SH-SY5Y (cell line): ENCODE results near the gene ATP1B1.

ENCODE experiments used
- GATA2 ChIP-seq: IDR thresholded peaks from 2 replicates; pipeline ENCODE4 v1.6.1; 2011; ENCODE audit warnings: mild to moderate bottlenecking, low read depth, low read length
- GATA3 ChIP-seq: IDR thresholded peaks from 2 replicates; pipeline ENCODE4 v1.6.1; 2011; ENCODE audit warnings: low read depth, mild to moderate bottlenecking, low read length, moderate library complexity

ATP1B1 gene

GRCh38 chr1:169155675-169156074 is 49.2 kb downstream of the ATP1B1 start:
- TF ChIP-seq GATA3 (no peak), GATA2 (no peak)

- TF ChIP-seq GATA2, result no peak
- no peak for TF ChIP-seq GATA3
Observed at GRCh38 chr1:169156580-169156979, 50.1 kb downstream of the ATP1B1 start.

DNA sequence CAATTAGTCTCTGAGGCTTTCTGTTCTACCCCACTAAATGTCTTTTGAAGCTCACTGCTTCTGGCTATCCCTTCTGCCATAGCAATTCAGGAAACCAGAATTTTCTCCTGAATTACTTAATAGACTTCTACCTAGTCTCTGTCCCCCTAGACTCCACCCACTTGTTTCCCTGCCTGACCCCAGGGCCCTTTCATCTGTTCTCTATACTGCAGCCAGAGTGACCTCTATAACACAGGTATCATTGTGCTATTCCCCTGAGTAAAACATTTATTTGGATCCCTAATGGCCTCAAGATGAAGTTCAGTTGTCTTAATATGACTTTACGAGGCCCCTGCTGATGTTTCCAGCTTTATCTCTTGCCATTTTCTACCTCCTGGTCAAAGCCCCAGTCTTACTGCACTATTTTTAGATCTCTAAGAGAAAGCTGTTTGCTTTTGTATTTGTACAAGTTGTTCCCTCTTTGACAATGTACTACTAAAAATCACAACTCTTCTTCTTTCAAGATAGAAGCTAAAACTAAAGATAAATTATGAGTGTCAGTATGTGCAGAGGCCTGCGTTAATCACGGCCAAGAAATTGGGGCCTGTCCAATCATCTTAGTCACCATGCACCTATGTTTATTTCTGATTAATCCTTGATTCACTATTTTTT is 54.5 kb downstream of the ATP1B1 start:
- TF ChIP-seq GATA2 (no peak), GATA3 (no peak)

- TF ChIP-seq GATA2 (no peak), GATA3 (no peak)
Observed at GRCh38 chr1:169161496-169162194, 55.2 kb downstream of the ATP1B1 start.

DNA sequence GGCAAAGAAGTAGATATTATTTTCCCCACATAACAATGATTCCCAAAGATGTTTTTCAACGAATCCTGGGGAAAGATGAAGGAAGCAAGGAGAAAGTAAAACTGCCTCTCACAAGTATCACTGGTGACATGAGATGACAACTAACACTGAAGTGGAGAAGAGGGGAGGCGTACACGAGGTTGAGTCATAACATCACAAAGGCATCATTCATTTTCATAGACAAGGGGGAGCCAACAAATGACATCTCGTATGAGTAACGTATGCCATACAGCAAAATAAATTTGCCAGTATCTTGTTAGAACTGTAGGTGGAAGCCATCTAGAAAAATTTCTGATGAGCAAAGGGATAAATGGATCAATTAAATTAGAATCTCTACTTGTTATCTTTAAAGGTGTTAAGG is 56.6 kb downstream of the ATP1B1 start:
- no peak for TF ChIP-seq GATA2
- no peak for TF ChIP-seq GATA3

- TF ChIP-seq GATA3 (no peak), GATA2 (no peak)
Observed at GRCh38 chr1:169175461-169175860, 69.0 kb downstream of the ATP1B1 start.

DNA sequence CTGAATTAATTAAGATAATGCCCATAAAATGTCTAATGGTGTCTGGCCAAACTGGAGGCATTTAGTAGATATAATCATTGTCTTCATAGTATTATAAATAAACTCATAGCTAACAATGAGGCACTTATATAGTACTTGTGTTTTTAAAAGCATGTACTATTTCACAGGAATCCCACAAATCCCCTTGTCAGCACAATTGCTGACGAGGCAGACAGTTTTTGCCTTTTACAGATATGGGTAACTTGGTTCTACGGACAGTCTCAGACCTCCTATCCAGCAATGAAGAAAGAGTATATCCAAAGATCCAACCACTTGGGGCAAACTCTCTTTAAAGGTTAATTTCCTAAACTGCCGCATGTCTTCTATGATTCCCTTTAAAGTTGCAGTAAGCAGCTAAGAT is 73.7 kb downstream of the ATP1B1 start:
- TF ChIP-seq GATA2 (no peak), GATA3 (no peak)
